ENCODE data around the gene NRAP.

The NRAP gene

GRCh38 chr10:113553149-113553548 is 110.7 kb downstream of the NRAP start:
- TF ChIP-seq POLR2AphosphoS5 (IDR thresholded peaks at IDR 0.05; ENCODE audit: low read depth, low read length): no peak
- FAIRE-seq (no peak), DNase-seq (ENCODE audit: insufficient read length) (no peak)

GRCh38 chr10:113552701-113553100 is 111.1 kb downstream of the NRAP start, which contains the start of gene HABP2:
HABP2 (plus strand) TSS chr10:113553053; CDS start chr10:113553122, 69 bp downstream.
- FAIRE-seq: no peak
- TF ChIP-seq TAF1 (IDR thresholded peaks at IDR 0.05; ENCODE audit: borderline replicate concordance, low read depth, low read length): no peak
- no peak for TF ChIP-seq POLR2A (IDR thresholded peaks at IDR 0.05; ENCODE audit: low read depth, low read length)
- no peak for TF ChIP-seq POLR2AphosphoS5 (IDR thresholded peaks at IDR 0.05; ENCODE audit: low read depth, low read length)
- DNase-seq (ENCODE audit: insufficient read length): no peak

- DNase-seq (ENCODE audit: insufficient read length): no peak
- TF ChIP-seq POLR2A (IDR thresholded peaks at IDR 0.05; ENCODE audit: low read depth, low read length): no peak
- no peak for TF ChIP-seq TAF1 (IDR thresholded peaks at IDR 0.05; ENCODE audit: borderline replicate concordance, low read depth, low read length)
- no peak for TF ChIP-seq POLR2AphosphoS5 (IDR thresholded peaks at IDR 0.05; ENCODE audit: low read depth, low read length)
- no peak for FAIRE-seq
These were observed 111.8 kb downstream of the NRAP start for GRCh38 chr10:113552014-113552413.

- no peak for TF ChIP-seq TAF1 (IDR thresholded peaks at IDR 0.05; ENCODE audit: borderline replicate concordance, low read depth, low read length)
- no peak for TF ChIP-seq POLR2A (IDR thresholded peaks at IDR 0.05; ENCODE audit: low read depth, low read length)
- TF ChIP-seq POLR2AphosphoS5 (IDR thresholded peaks at IDR 0.05; ENCODE audit: low read depth, low read length): no peak
- DNase-seq (ENCODE audit: insufficient read length) (no peak), FAIRE-seq (peak; percentile 81)
These were observed 113.5 kb downstream of the NRAP start for GRCh38 chr10:113550365-113550764.

- no peak for FAIRE-seq
- no peak for DNase-seq (ENCODE audit: insufficient read length)
- no peak for TF ChIP-seq POLR2AphosphoS5 (IDR thresholded peaks at IDR 0.05; ENCODE audit: low read depth, low read length)
- no peak for TF ChIP-seq POLR2A (IDR thresholded peaks at IDR 0.05; ENCODE audit: low read depth, low read length)
- TF ChIP-seq TAF1 (IDR thresholded peaks at IDR 0.05; ENCODE audit: borderline replicate concordance, low read depth, low read length): no peak
These were observed 114.0 kb downstream of the NRAP start for GRCh38 chr10:113549856-113550255.

- DNase-seq (ENCODE audit: insufficient read length): no peak
- no peak for FAIRE-seq
- TF ChIP-seq POLR2A (IDR thresholded peaks at IDR 0.05; ENCODE audit: low read depth, low read length) (no peak), POLR2AphosphoS5 (IDR thresholded peaks at IDR 0.05; ENCODE audit: low read depth, low read length) (no peak)
These were observed 116.4 kb downstream of the NRAP start for GRCh38 chr10:113547426-113547825.

- FAIRE-seq (no peak), DNase-seq (ENCODE audit: insufficient read length) (no peak)
- TF ChIP-seq TAF1 (IDR thresholded peaks at IDR 0.05; ENCODE audit: borderline replicate concordance, low read depth, low read length): no peak
- no peak for TF ChIP-seq POLR2A (IDR thresholded peaks at IDR 0.05; ENCODE audit: low read depth, low read length)
These were observed 119.4 kb downstream of the NRAP start for GRCh38 chr10:113544392-113544791.

- TF ChIP-seq TAF1 (IDR thresholded peaks at IDR 0.05; ENCODE audit: borderline replicate concordance, low read depth, low read length): no peak
- TF ChIP-seq POLR2A (IDR thresholded peaks at IDR 0.05; ENCODE audit: low read depth, low read length): no peak
- no peak for TF ChIP-seq POLR2AphosphoS5 (IDR thresholded peaks at IDR 0.05; ENCODE audit: low read depth, low read length)
- no peak for FAIRE-seq
- DNase-seq (ENCODE audit: insufficient read length): no peak
These were observed 120.5 kb downstream of the NRAP start for GRCh38 chr10:113543107-113543955.

- DNase-seq (ENCODE audit: insufficient read length) (no peak), FAIRE-seq (no peak)
- TF ChIP-seq POLR2AphosphoS5 (IDR thresholded peaks at IDR 0.05; ENCODE audit: low read depth, low read length) (no peak), TAF1 (IDR thresholded peaks at IDR 0.05; ENCODE audit: borderline replicate concordance, low read depth, low read length) (no peak), POLR2A (IDR thresholded peaks at IDR 0.05; ENCODE audit: low read depth, low read length) (no peak)
These were observed 122.3 kb downstream of the NRAP start for GRCh38 chr10:113541549-113541927.

- no peak for FAIRE-seq
- TF ChIP-seq POLR2A (IDR thresholded peaks at IDR 0.05; ENCODE audit: low read depth, low read length): no peak
- no peak for TF ChIP-seq POLR2AphosphoS5 (IDR thresholded peaks at IDR 0.05; ENCODE audit: low read depth, low read length)
- no peak for TF ChIP-seq TAF1 (IDR thresholded peaks at IDR 0.05; ENCODE audit: borderline replicate concordance, low read depth, low read length)
- no peak for DNase-seq (ENCODE audit: insufficient read length)
These were observed 122.8 kb downstream of the NRAP start for GRCh38 chr10:113540845-113541548.

- FAIRE-seq (no peak), DNase-seq (ENCODE audit: insufficient read length) (no peak)
- TF ChIP-seq POLR2AphosphoS5 (IDR thresholded peaks at IDR 0.05; ENCODE audit: low read depth, low read length) (no peak), POLR2A (IDR thresholded peaks at IDR 0.05; ENCODE audit: low read depth, low read length) (no peak), TAF1 (IDR thresholded peaks at IDR 0.05; ENCODE audit: borderline replicate concordance, low read depth, low read length) (no peak)
These were observed 124.1 kb downstream of the NRAP start for GRCh38 chr10:113539789-113540188.
